CD8-positive, alpha-beta memory T cell (primary cell): ENCODE results near the gene CHRNE. TPM values are rescaled to one million over a fixed set of nuclear protein-coding genes. Genes with fewer than 3 reads are reported as not detected.
"Not testable (repeated sequence)": the region's sequence is repeated elsewhere in the genome, so short reads cannot be mapped to it uniquely, and the experiment has no call there.

Experiments
- CTCF ChIA-PET: fragments of 350-600 bp; sonication (Branson Sonifier 250); formaldehyde crosslinking; loops from one replicate; lab custom pipeline; 2021; ENCODE audit warnings: antibody characterized with exemption; lab: Charles Lee
- POLR2A ChIA-PET: fragments of 350-600 bp; sonication (Branson Sonifier 250); formaldehyde crosslinking; loops from one replicate; lab custom pipeline; 2021; ENCODE audit warnings: antibody characterized with exemption; lab: Charles Lee
- DNase-seq, 5 donors: peaks; one replicate each; pipeline versions ENCODE4 v3.0.0 to v3.0.0-alpha.2; 2020 to 2022; ENCODE audit warnings: mixed read lengths in 1 of 5
- H3K27ac ChIP-seq: one replicate; pipeline ENCODE4 v1.7.0; 2013; ENCODE audit warnings: low read depth, mild to moderate bottlenecking, low read length, moderate library complexity
- H3K27me3 ChIP-seq: 2 replicates; pipeline ENCODE4 v1.7.0; 2013; ENCODE audit warnings: low read length, mild to moderate bottlenecking; ENCODE audit not compliant: insufficient read depth, poor library complexity, severe bottlenecking
- H3K36me3 ChIP-seq: 2 replicates; pipeline ENCODE4 v1.7.0; 2013; ENCODE audit warnings: mild to moderate bottlenecking, low read length, moderate library complexity; ENCODE audit not compliant: insufficient read depth
- H3K4me1 ChIP-seq: 2 replicates; pipeline ENCODE4 v1.7.0; 2013; ENCODE audit warnings: mild to moderate bottlenecking, low read length, moderate library complexity; ENCODE audit not compliant: insufficient read depth
- H3K4me3 ChIP-seq: 2 replicates; pipeline ENCODE4 v1.7.0; 2013; ENCODE audit warnings: mild to moderate bottlenecking, low read length
- H3K9me3 ChIP-seq: 2 replicates; pipeline ENCODE4 v1.7.0; 2013; ENCODE audit warnings: mild to moderate bottlenecking, low read length
- H3K27ac Mint-ChIP-seq, 8 donors: one replicate each; pipeline ENCODE4 v1.8.0; 2020 to 2021; ENCODE audit warnings: mixed read lengths in 8 of 8, mild to moderate bottlenecking in 6 of 8, inconsistent platforms in 3 of 8, moderate library complexity in 3 of 8
- H3K27me3 Mint-ChIP-seq, 2 donors: one replicate each; pipeline ENCODE4 v1.8.0; 2020 to 2021; ENCODE audit warnings: mixed read lengths in 2 of 2, mild to moderate bottlenecking in 1 of 2, moderate library complexity in 1 of 2
- H3K36me3 Mint-ChIP-seq, 3 donors: one replicate each; pipeline ENCODE4 v1.8.0; 2020 to 2021; ENCODE audit warnings: mixed read lengths in 3 of 3, inconsistent platforms in 1 of 3, mild to moderate bottlenecking in 1 of 3
- H3K4me1 Mint-ChIP-seq, 3 donors: one replicate each; pipeline ENCODE4 v1.8.0; 2020 to 2021; ENCODE audit warnings: mixed read lengths in 3 of 3, inconsistent platforms in 1 of 3, mild to moderate bottlenecking in 1 of 3
- H3K4me3 Mint-ChIP-seq, 7 donors: one replicate each; pipeline ENCODE4 v1.8.0; 2020 to 2021; ENCODE audit warnings: mixed read lengths in 7 of 7, mild to moderate bottlenecking in 6 of 7, moderate library complexity in 4 of 7, inconsistent platforms in 2 of 7
- H3K9me3 Mint-ChIP-seq, 5 donors: one replicate each; pipeline ENCODE4 v1.8.0; 2020 to 2022; ENCODE audit warnings: mixed read lengths in 5 of 5, mild to moderate bottlenecking in 3 of 5, moderate library complexity in 2 of 5, inconsistent platforms in 1 of 5
- polyA plus RNA-seq: library from polyadenylated mRNA; unstranded; fragments of 300-500 nt; fragmentation: Illumina TruSeq; gene quantifications from one replicate; pipeline ENCODE4 v1.2.3, GENCODE V29; 2021
- total RNA-seq, 2 experiments: library from RNA; stranded (reverse); gene quantifications; one replicate each; pipeline ENCODE4 v1.2.3, GENCODE V29; 2021

CHRNE gene
- total and polyA plus RNA-seq, 3 experiments from 2014 or later, result 0.23 to 0.38 (median 0.37) TPM

DNA sequence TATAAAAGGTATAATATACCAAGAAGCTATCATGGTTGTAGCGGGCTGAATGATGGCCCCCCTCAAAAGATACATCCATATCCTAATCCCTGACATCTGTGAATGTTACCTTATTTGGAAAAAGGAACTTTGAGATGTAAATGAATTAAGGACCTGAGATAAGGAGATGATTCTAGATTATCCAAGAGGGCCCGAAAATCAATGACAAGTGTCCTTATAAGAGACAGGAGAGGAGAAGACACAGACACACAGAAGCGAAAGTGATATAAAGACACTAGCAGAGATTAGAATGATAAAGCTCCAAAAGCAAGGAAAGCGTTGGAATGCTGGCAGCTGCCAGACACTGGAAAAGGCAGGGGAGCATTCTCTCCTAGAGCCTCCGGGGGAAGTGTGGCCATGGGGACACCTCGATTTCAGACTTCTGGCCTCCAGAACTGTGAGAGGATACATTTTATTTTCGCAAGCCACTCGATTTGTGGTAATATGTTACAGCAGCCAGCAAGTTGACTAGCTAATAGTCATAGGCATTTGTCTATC lies 16.7 kb upstream of the CHRNE start:
- ChIA-PET CTCF (interaction anchor here (2.3 kb wide), 1 partner anchor 10 kb away, joined by 7 read pairs; no protein-coding TSS in a partner anchor), POLR2A (no interaction called here)
- peaks cover 0 to 1% (median 0%) of the 10 kb centered on the region in 3 donors for H3K4me1 Mint-ChIP-seq
- no peak for DNase-seq
- no peaks in the 10 kb centered on the region for H3K36me3 ChIP-seq
- no peaks in the 10 kb centered on the region for H3K27me3 Mint-ChIP-seq
- H3K27ac Mint-ChIP-seq, result no peak overlapping the region
- H3K27me3 ChIP-seq, result no peaks in the 10 kb centered on the region
- H3K9me3 ChIP-seq, result no peaks in the 10 kb centered on the region
- H3K4me3 ChIP-seq, result no peak overlapping the region
- no peaks in the 10 kb centered on the region for H3K9me3 Mint-ChIP-seq
- no peaks in the 10 kb centered on the region for H3K4me1 ChIP-seq
- H3K36me3 Mint-ChIP-seq, result no peaks in the 10 kb centered on the region
- H3K4me3 Mint-ChIP-seq, result no peak overlapping the region
- no peak overlapping the region for H3K27ac ChIP-seq

- H3K4me3 Mint-ChIP-seq, H3K27ac Mint-ChIP-seq, H3K27me3 ChIP-seq, H3K9me3 ChIP-seq, H3K36me3 ChIP-seq, H3K27ac ChIP-seq, H3K36me3 Mint-ChIP-seq, H3K4me3 ChIP-seq, DNase-seq, H3K4me1 ChIP-seq, H3K27me3 Mint-ChIP-seq, H3K9me3 Mint-ChIP-seq, POLR2A ChIA-PET, H3K4me1 Mint-ChIP-seq: not testable (repeated sequence)
- CTCF ChIA-PET, result interaction anchor here (1.4 to 1.9 kb wide), 3 partner anchors 9 to 53 kb away, joined by 5 to 7 read pairs (median 5); partner anchors contain the start of genes SLC25A11 and SPAG7
Measured at GRCh38 chr17:4914551-4914950, 11.7 kb upstream of the CHRNE start.

GRCh38 chr17:4913994-4914393 lies 11.1 kb upstream of the CHRNE start:
- Mint-ChIP-seq H3K4me1 (no peaks in the 10 kb centered on the region), H3K9me3 (no peaks in the 10 kb centered on the region), H3K27ac (peak overlapping the region in 1 of 8 donors; percentile 87), H3K27me3 (no peaks in the 10 kb centered on the region), H3K4me3 (no peak overlapping the region), H3K36me3 (no peaks in the 10 kb centered on the region)
- peaks cover 9% of the 10 kb centered on the region for H3K4me1 ChIP-seq
- H3K27ac ChIP-seq, result no peak overlapping the region
- H3K27me3 ChIP-seq, result no peaks in the 10 kb centered on the region
- no peaks in the 10 kb centered on the region for H3K36me3 ChIP-seq
- no peak overlapping the region for H3K4me3 ChIP-seq
- POLR2A ChIA-PET, result no interaction called here
- H3K9me3 ChIP-seq, result no peaks in the 10 kb centered on the region
- CTCF ChIA-PET, result interaction anchor here (1.4 to 1.9 kb wide), 3 partner anchors 10 to 53 kb away, joined by 5 to 7 read pairs (median 5); partner anchors contain the start of genes SLC25A11 and SPAG7
- DNase-seq, result no peak

DNA sequence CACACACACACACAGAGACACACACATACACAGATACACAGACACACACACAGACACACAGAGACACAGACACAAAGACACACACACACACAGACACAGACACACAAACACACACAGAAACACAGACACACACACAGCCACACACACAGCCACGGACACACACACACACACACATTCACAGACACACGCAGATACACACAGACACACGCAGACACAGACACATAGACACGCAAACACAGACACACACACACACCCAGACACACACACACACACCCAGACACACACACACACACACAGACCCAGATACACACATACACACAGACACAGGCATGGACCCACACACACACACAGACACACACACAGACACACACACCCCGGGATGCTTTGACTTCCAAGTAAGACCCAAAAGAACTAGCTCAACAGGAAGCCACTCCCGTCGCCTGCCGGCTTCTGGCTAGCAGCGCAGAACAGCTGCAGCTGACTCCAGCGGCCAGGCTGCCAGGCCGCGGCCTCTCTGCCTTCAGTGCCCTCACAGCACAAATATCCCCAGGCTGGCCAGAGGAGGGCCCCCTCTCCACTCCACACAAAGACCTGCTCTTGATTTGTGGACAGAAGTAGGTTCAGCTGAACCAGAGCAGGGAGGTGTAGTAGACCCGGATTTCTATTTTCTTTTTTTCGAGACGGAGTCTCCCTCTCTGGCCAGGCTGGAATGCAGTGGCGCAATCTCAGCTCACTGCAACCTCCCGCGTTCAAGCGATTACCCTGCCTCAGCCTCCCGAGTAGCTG lies 6.0 kb upstream of the CHRNE start:
- H3K27ac ChIP-seq, result no peak overlapping the region
- CTCF ChIA-PET, result interaction anchor here (0.6 to 2.9 kb wide), 36 partner anchors 9 to 342 kb away, joined by 3 to 25 read pairs (median 4); partner anchors contain the start of genes ARRB2, C17orf107, CAMTA2 and ENO3
- H3K4me3 ChIP-seq, result no peak overlapping the region

GRCh38 chr17:4908301-4908700 lies 5.4 kb upstream of the CHRNE start:
- H3K9me3 ChIP-seq, result no peaks in the 10 kb centered on the region
- H3K36me3 Mint-ChIP-seq, result no peaks in the 10 kb centered on the region
- no peak overlapping the region for H3K27ac Mint-ChIP-seq
- H3K27ac ChIP-seq, result no peak overlapping the region
- no peaks in the 10 kb centered on the region for H3K27me3 ChIP-seq
- peaks cover 5 to 12% (median 5%) of the 10 kb centered on the region in 3 donors for H3K4me1 Mint-ChIP-seq
- H3K4me3 ChIP-seq, result no peak overlapping the region
- no peaks in the 10 kb centered on the region for H3K9me3 Mint-ChIP-seq
- H3K36me3 ChIP-seq, result no peaks in the 10 kb centered on the region
- ChIA-PET POLR2A (interaction anchor here (0.6 to 1.7 kb wide), 5 partner anchors 8 to 122 kb away, joined by 3 to 15 read pairs (median 4); partner anchors contain the start of genes PFN1, RNF167, SLC25A11 and SPAG7), CTCF (interaction anchor here (0.9 to 2.9 kb wide), 22 partner anchors 9 to 198 kb away, joined by 3 to 25 read pairs (median 6); partner anchors contain the start of genes ARRB2, C17orf107, CAMTA2 and INCA1)
- H3K4me1 ChIP-seq, result peaks cover 24% of the 10 kb centered on the region
- no peak overlapping the region for H3K4me3 Mint-ChIP-seq
- no peaks in the 10 kb centered on the region for H3K27me3 Mint-ChIP-seq
- peak in 1 of 5 donors; percentile 47 for DNase-seq

More for the DNA sequence above, 6.0 kb upstream of the CHRNE start:
- POLR2A ChIA-PET, result interaction anchor here (0.6 to 1.7 kb wide), 4 partner anchors 31 to 122 kb away, joined by 3 to 15 read pairs (median 5); partner anchors contain the start of genes PFN1, RNF167, SLC25A11 and SPAG7
- DNase-seq, result peak; percentile 45 to 83 (median 69)
- Mint-ChIP-seq H3K27me3 (no peaks in the 10 kb centered on the region), H3K27ac (no peak overlapping the region), H3K36me3 (no peaks in the 10 kb centered on the region), H3K4me1 (peaks cover 0 to 7% (median 0%) of the 10 kb centered on the region in 3 donors), H3K9me3 (no peaks in the 10 kb centered on the region), H3K4me3 (no peak overlapping the region)
- Histone ChIP-seq H3K9me3 (no peaks in the 10 kb centered on the region), H3K4me1 (peaks cover 18% of the 10 kb centered on the region), H3K36me3 (no peaks in the 10 kb centered on the region), H3K27me3 (no peaks in the 10 kb centered on the region)

- CTCF ChIA-PET, result interaction anchor here (2.0 kb wide), 1 partner anchor 61 kb away, joined by 7 read pairs; the partner anchor contains the start of gene SPAG7
- H3K4me3 ChIP-seq, H3K4me3 Mint-ChIP-seq, DNase-seq, H3K36me3 ChIP-seq, H3K36me3 Mint-ChIP-seq, H3K9me3 Mint-ChIP-seq, H3K27me3 ChIP-seq, H3K27me3 Mint-ChIP-seq, H3K9me3 ChIP-seq, H3K27ac ChIP-seq, POLR2A ChIA-PET: not testable (repeated sequence)
- H3K4me1 ChIP-seq, result peaks cover 38% of the 10 kb centered on the region
- H3K4me1 Mint-ChIP-seq, result peaks cover 16 to 28% (median 18%) of the 10 kb centered on the region in 3 donors
- H3K27ac Mint-ChIP-seq, result peak overlapping the region in 1 of 8 donors; percentile 47
Measured at GRCh38 chr17:4906642-4907041, 3.7 kb upstream of the CHRNE start.

DNA sequence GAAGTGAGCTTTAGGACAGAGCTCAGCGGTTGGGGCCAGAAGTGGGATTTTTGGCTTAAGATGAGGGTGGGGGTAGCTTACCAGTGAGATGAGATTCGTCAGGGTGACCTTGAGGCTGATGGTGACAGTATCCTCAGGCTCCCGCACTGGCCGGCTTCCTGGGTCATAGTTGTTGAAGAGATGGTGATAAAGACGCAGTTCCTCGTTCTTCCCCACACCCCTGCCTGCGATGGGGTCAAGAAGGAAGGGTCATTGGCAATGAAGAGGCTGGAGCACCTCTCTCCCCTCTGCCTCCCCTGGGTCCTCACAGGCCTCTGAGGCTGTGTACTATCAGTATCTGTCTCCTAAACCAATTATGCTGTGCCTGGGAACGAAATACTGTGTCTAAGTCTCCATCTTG lies 358 bp downstream of the CHRNE start:
- Histone ChIP-seq H3K27me3 (no peaks in the 10 kb centered on the region), H3K4me3 (peak overlapping the region; percentile 61), H3K36me3 (no peaks in the 10 kb centered on the region), H3K9me3 (no peaks in the 10 kb centered on the region), H3K27ac (peak overlapping the region; percentile 58), H3K4me1 (peaks cover 45% of the 10 kb centered on the region)
- Mint-ChIP-seq H3K4me3 (peak overlapping the region; percentile 49 to 86 (median 78)), H3K27ac (peak overlapping the region; percentile 83 to 96 (median 92)), H3K4me1 (peaks cover 28 to 61% (median 38%) of the 10 kb centered on the region in 3 donors), H3K36me3 (peaks cover 0 to 6% (median 0%) of the 10 kb centered on the region in 3 donors), H3K9me3 (no peaks in the 10 kb centered on the region), H3K27me3 (peaks cover 0 to 7% of the 10 kb centered on the region in 2 donors)
- POLR2A ChIA-PET, result interaction anchor here (1.0 to 1.6 kb wide), 3 partner anchors 37 to 64 kb away, joined by 3 to 7 read pairs (median 3); partner anchors contain the start of genes PFN1, RNF167 and SLC25A11
- CTCF ChIA-PET, result interaction anchor here (0.8 to 1.9 kb wide), 18 partner anchors 10 to 335 kb away, joined by 3 to 10 read pairs (median 4); partner anchors contain the start of genes INCA1, RNF167 and SLC25A11
- DNase-seq, result peak in 1 of 5 donors; percentile 45
